ENCODE data around the gene PRPF19. TPM values are rescaled to one million over a fixed set of nuclear protein-coding genes. Genes with fewer than 3 reads are reported as not detected.
A peak's percentile ranks its signal among the peaks of the same experiment; 100 is the strongest.

Gene PRPF19
- polyA plus RNA-seq, 1 donor from 2014 or later = 71.3 TPM

- peaks cover 8% of the 10 kb centered on the region for H3K36me3 ChIP-seq (ENCODE audit: insufficient read depth, low read length)
- no peaks in the 10 kb centered on the region for H3K27me3 ChIP-seq (ENCODE audit: insufficient read depth, low read depth, low read length)
- TF ChIP-seq TAF1 (IDR thresholded peaks at IDR 0.05; ENCODE audit: low read depth) = no peak
- no peak for TF ChIP-seq EZH2 (IDR thresholded peaks at IDR 0.05; ENCODE audit: borderline replicate concordance, insufficient read depth, low read length, poor library complexity, severe bottlenecking)
- TF ChIP-seq REST (IDR thresholded peaks at IDR 0.05; ENCODE audit: borderline replicate concordance) = no peak
- TF ChIP-seq MXI1 (conservative IDR thresholded peaks at IDR 0.05; ENCODE audit: poor library complexity, severe bottlenecking) = no peak
- peak; percentile 98 for TF ChIP-seq SMC3 (conservative IDR thresholded peaks at IDR 0.05; ENCODE audit: poor library complexity)
- peak; percentile 93 for TF ChIP-seq CTCF (IDR thresholded peaks at IDR 0.05; ENCODE audit: poor library complexity, severe bottlenecking)
- no peak for TF ChIP-seq POLR2AphosphoS5 (IDR thresholded peaks at IDR 0.05)
- peak; percentile 87 for TF ChIP-seq RAD21 (conservative IDR thresholded peaks at IDR 0.05)
- TF ChIP-seq EP300 (conservative IDR thresholded peaks at IDR 0.05; ENCODE audit: poor library complexity, severe bottlenecking) = no peak
- H3K27ac ChIP-seq (ENCODE audit: low read length) = no peak overlapping the region
- no peaks in the 10 kb centered on the region for H4K20me1 ChIP-seq (ENCODE audit: insufficient read depth)
- H3K4me2 ChIP-seq (ENCODE audit: low read length) = no peak overlapping the region
- H2AFZ ChIP-seq (ENCODE audit: low read depth, low read length) = no peak overlapping the region
- H3K9me2 ChIP-seq (ENCODE audit: insufficient read depth, low read length) = no peaks in the 10 kb centered on the region
- no peaks in the 10 kb centered on the region for H3F3A ChIP-seq (ENCODE audit: insufficient read depth, low read length, poor library complexity, severe bottlenecking)
- H3K9ac ChIP-seq (ENCODE audit: low read length) = no peak overlapping the region
- no peak overlapping the region for H3K4me3 ChIP-seq (ENCODE audit: low read length)
- H3K9me3 ChIP-seq (ENCODE audit: low read length) = no peaks in the 10 kb centered on the region
- H3K79me2 ChIP-seq (replicated peaks; ENCODE audit: insufficient read depth, low read length) = peaks cover 11% of the 10 kb centered on the region
These were observed 7.1 kb downstream of the PRPF19 start for GRCh38 chr11:60899046-60899936.

DNA sequence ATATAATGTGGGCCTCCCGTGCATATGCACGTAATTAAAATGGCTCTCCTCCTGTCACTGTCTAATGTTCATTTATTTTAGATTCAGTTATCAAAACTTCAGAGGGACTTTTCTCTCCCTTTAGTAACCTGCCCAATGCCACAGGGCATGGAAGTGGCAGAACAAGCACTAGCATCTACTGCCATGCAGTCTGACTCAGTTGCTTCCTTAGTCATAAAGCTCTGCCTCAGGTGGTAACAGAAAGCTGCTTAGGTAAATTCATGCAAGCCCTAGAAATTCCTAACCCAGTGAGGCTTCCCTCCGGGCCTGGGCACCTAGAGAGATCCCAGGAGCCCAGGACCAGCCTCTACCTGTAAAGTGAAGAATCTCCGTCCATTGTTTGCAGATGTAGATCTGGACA lies 8.9 kb downstream of the PRPF19 start:
- Histone ChIP-seq H3K27me3 (ENCODE audit: insufficient read depth, low read depth, low read length) (no peaks in the 10 kb centered on the region), H3F3A (ENCODE audit: insufficient read depth, low read length, poor library complexity, severe bottlenecking) (no peaks in the 10 kb centered on the region)

More for the DNA sequence above, 8.9 kb downstream of the PRPF19 start:
- Histone ChIP-seq H3K9me2 (ENCODE audit: insufficient read depth, low read length) (no peaks in the 10 kb centered on the region), H3K79me2 (replicated peaks; ENCODE audit: insufficient read depth, low read length) (no peaks in the 10 kb centered on the region), H3K4me3 (ENCODE audit: low read length) (no peak overlapping the region), H3K36me3 (ENCODE audit: insufficient read depth, low read length) (peaks cover 8% of the 10 kb centered on the region), H2AFZ (ENCODE audit: low read depth, low read length) (no peak overlapping the region), H3K9ac (ENCODE audit: low read length) (no peak overlapping the region), H3K4me2 (ENCODE audit: low read length) (no peak overlapping the region), H3K9me3 (ENCODE audit: low read length) (no peaks in the 10 kb centered on the region), H4K20me1 (ENCODE audit: insufficient read depth) (no peaks in the 10 kb centered on the region), H3K27ac (ENCODE audit: low read length) (no peak overlapping the region)
- TF ChIP-seq TAF1 (IDR thresholded peaks at IDR 0.05; ENCODE audit: low read depth) = no peak
- no peak for TF ChIP-seq POLR2AphosphoS5 (IDR thresholded peaks at IDR 0.05)
- no peak for TF ChIP-seq RAD21 (conservative IDR thresholded peaks at IDR 0.05)
- TF ChIP-seq EP300 (conservative IDR thresholded peaks at IDR 0.05; ENCODE audit: poor library complexity, severe bottlenecking) = no peak
- TF ChIP-seq REST (IDR thresholded peaks at IDR 0.05; ENCODE audit: borderline replicate concordance) = no peak
- TF ChIP-seq CTCF (IDR thresholded peaks at IDR 0.05; ENCODE audit: poor library complexity, severe bottlenecking) = no peak
- no peak for TF ChIP-seq MXI1 (conservative IDR thresholded peaks at IDR 0.05; ENCODE audit: poor library complexity, severe bottlenecking)
- no peak for TF ChIP-seq SMC3 (conservative IDR thresholded peaks at IDR 0.05; ENCODE audit: poor library complexity)
- no peak for TF ChIP-seq EZH2 (IDR thresholded peaks at IDR 0.05; ENCODE audit: borderline replicate concordance, insufficient read depth, low read length, poor library complexity, severe bottlenecking)

Measured in neural cell (in vitro differentiated cells).